HepG2 (cell line): ENCODE measurements around the gene CKS1B. TPM values are rescaled to one million over a fixed set of nuclear protein-coding genes. Genes with fewer than 3 reads are reported as not detected.
A peak's percentile ranks its signal among the peaks of the same experiment; 100 is the strongest.

Source experiments
- ADNP ChIP-seq: sonication (generic); formaldehyde crosslinking; IDR thresholded peaks from 2 replicates; pipeline ENCODE4 v1.4.0; 2020; ENCODE audit warnings: missing genetic modification reagents
- ARHGAP35 ChIP-seq: sonication (generic); formaldehyde crosslinking; IDR thresholded peaks from 2 replicates; pipeline ENCODE4 v1.9.0; 2022; ENCODE audit warnings: mild to moderate bottlenecking, inconsistent platforms, moderate library complexity, missing genetic modification reagents, borderline replicate concordance
- BCLAF1 ChIP-seq: fragments of 450-650 bp; IDR thresholded peaks from 2 replicates; pipeline ENCODE4 v1.6.1; 2017; ENCODE audit warnings: mild to moderate bottlenecking
- DMAP1 ChIP-seq: IDR thresholded peaks from 2 replicates; pipeline ENCODE4 v1.6.1; 2016
- ELF1 ChIP-seq: sonication (generic); formaldehyde crosslinking; IDR thresholded peaks from 2 replicates; pipeline ENCODE4 v1.4.0; 2020; ENCODE audit warnings: missing genetic modification reagents
- EZH2 ChIP-seq: conservative IDR thresholded peaks from 2 replicates; pipeline ENCODE4 v1.6.1; 2012; ENCODE audit warnings: mild to moderate bottlenecking, low read depth, low read length, moderate library complexity
- GMEB2 ChIP-seq: IDR thresholded peaks from 2 replicates; pipeline ENCODE4 v1.6.1; 2016; ENCODE audit warnings: missing biosample characterization, missing genetic modification reagents, low read depth
- KDM5A ChIP-seq: fragments of 200-600 bp; sonication (generic); IDR thresholded peaks from 2 replicates; pipeline ENCODE4 v1.7.0; 2018; ENCODE audit warnings: antibody characterized with exemption, mild to moderate bottlenecking, low read length, borderline replicate concordance
- PCBP1 ChIP-seq: fragments of 200-400 bp; formaldehyde crosslinking; IDR thresholded peaks from 2 replicates; pipeline ENCODE4 v1.6.1; 2017; ENCODE audit warnings: mild to moderate bottlenecking, low read depth, low read length, borderline replicate concordance
- RBM39 ChIP-seq: fragments of 200-400 bp; formaldehyde crosslinking; IDR thresholded peaks from one replicate; pipeline ENCODE4 v1.6.1; 2018; ENCODE audit warnings: antibody characterized with exemption, mild to moderate bottlenecking, low read depth, low read length; ENCODE audit not compliant: poor library complexity, severe bottlenecking
- XRCC5 ChIP-seq: fragments of 200-400 bp; formaldehyde crosslinking; optimal IDR thresholded peaks from 2 replicates; pipeline ENCODE3; 2017; ENCODE audit warnings: mild to moderate bottlenecking, low read length
- ZBTB7A ChIP-seq: sonication (generic); formaldehyde crosslinking; IDR thresholded peaks from 2 replicates; pipeline ENCODE4 v1.8.0; 2022; ENCODE audit warnings: mild to moderate bottlenecking, missing genetic modification reagents
- ZKSCAN5 ChIP-seq: sonication (generic); formaldehyde crosslinking; IDR thresholded peaks from 2 replicates; pipeline ENCODE4 v1.5.1; 2020; ENCODE audit warnings: mild to moderate bottlenecking, missing genetic modification reagents
- ZNF12 ChIP-seq: sonication (generic); formaldehyde crosslinking; IDR thresholded peaks from 2 replicates; pipeline ENCODE4 v1.5.0; 2020; ENCODE audit warnings: missing genetic modification reagents
- ZNF274 ChIP-seq: sonication (generic); formaldehyde crosslinking; IDR thresholded peaks from 2 replicates; pipeline ENCODE4 v1.5.1; 2020; ENCODE audit warnings: mild to moderate bottlenecking, missing genetic modification reagents
- ZNF317 ChIP-seq: sonication (generic); formaldehyde crosslinking; IDR thresholded peaks from 2 replicates; pipeline ENCODE4 v1.5.0; 2020; ENCODE audit warnings: mild to moderate bottlenecking, missing genetic modification reagents
- ZNF414 ChIP-seq: sonication (generic); formaldehyde crosslinking; IDR thresholded peaks from 2 replicates; pipeline ENCODE4 v1.5.0; 2020; ENCODE audit warnings: missing genetic modification reagents
- ZNF547 ChIP-seq: sonication (generic); formaldehyde crosslinking; IDR thresholded peaks from 2 replicates; pipeline ENCODE4 v1.5.1; 2020; ENCODE audit warnings: mild to moderate bottlenecking, missing genetic modification reagents
- ZNF7 ChIP-seq: IDR thresholded peaks from 2 replicates; pipeline ENCODE4 v1.6.1; 2016; ENCODE audit warnings: missing biosample characterization, missing genetic modification reagents
- ZNF703 ChIP-seq: sonication (generic); formaldehyde crosslinking; IDR thresholded peaks from 2 replicates; pipeline ENCODE4 v1.5.1; 2020; ENCODE audit warnings: missing genetic modification reagents, mild to moderate bottlenecking, moderate library complexity, borderline replicate concordance
- polyA plus RNA-seq, 8 experiments: library from polyadenylated mRNA; depleted of rRNA in 3 of 8; stranded (reverse) in 7 of 8; unstranded in 1 of 8; fragments of >200 nt; fragmentation: Illumina TruSeq in 4 of 8; extraction: Trizol in 4 of 8; gene quantifications; 2 replicates each; pipeline versions ENCODE4 v1.2.1 to v1.2.3, GENCODE V29; 2011 to 2016; ENCODE audit warnings: low read depth in 4 of 8, missing spikeins in 1 of 8, mixed read lengths in 1 of 8; ENCODE audit not compliant: insufficient read depth in 1 of 8
- total RNA-seq, 5 experiments: library from RNA; depleted of rRNA; stranded (reverse); fragments of >200 nt; fragmentation: Illumina TruSeq; extraction: Trizol; gene quantifications; 2 replicates each; pipeline ENCODE4 v1.2.3, GENCODE V29; 2016; ENCODE audit warnings: low read depth in 1 of 5

The CKS1B gene
- total and polyA plus RNA-seq, 2 of the 13 experiments (the other 11 are each of a cell fraction or from before 2014, with no cell fraction given): 217 to 222 TPM

GRCh38 chr1:154944401-154945159 is 29.9 kb upstream of the CKS1B start (continued):
- peak; percentile 94 for TF ChIP-seq ZNF414 (CRISPR knock-in tag)
- no peak; the same call in 1 of the 2 replicates for TF ChIP-seq ZNF317 (CRISPR knock-in tag)
- TF ChIP-seq XRCC5: peak; percentile 77
- TF ChIP-seq GMEB2 (CRISPR knock-in tag): no peak
- no peak for TF ChIP-seq ZNF12 (CRISPR knock-in tag)
- TF ChIP-seq DMAP1 (CRISPR knock-in tag): peak; percentile 45; the same call in 1 of the 2 replicates
- TF ChIP-seq ZKSCAN5 (CRISPR knock-in tag): no peak
- TF ChIP-seq ZBTB7A (CRISPR knock-in tag): no peak
- TF ChIP-seq RBM39: no peak
- no peak; the same call in 1 of the 2 replicates for TF ChIP-seq ZNF274 (CRISPR knock-in tag)
- TF ChIP-seq EZH2: no peak
- no peak for TF ChIP-seq KDM5A
- TF ChIP-seq ARHGAP35 (CRISPR knock-in tag): no peak; the same call in 1 of the 2 replicates
- no peak for TF ChIP-seq ZNF7 (CRISPR knock-in tag)
- no peak for TF ChIP-seq ZNF703 (CRISPR knock-in tag)
- no peak for TF ChIP-seq PCBP1
- TF ChIP-seq ADNP (CRISPR knock-in tag): no peak
- no peak for TF ChIP-seq ELF1 (CRISPR knock-in tag)
- no peak for TF ChIP-seq BCLAF1
- no peak; the same call in 1 of the 2 replicates for TF ChIP-seq ZNF547 (CRISPR knock-in tag)
